WI38 (cell line): ENCODE results near the gene PLAGL1.

Experiments used
- H3K4me3 ChIP-seq: 2 replicates; pipeline ENCODE4 v1.5.1; 2011; ENCODE audit warnings: low read depth, mild to moderate bottlenecking, control low read depth, low read length
- CTCF ChIP-seq: IDR thresholded peaks from 2 replicates; pipeline ENCODE4 v1.5.1; 2012; ENCODE audit warnings: low read depth, mild to moderate bottlenecking, control low read depth, low read length

The PLAGL1 gene

GRCh38 chr6:143964674-143965081 is 43.4 kb downstream of the PLAGL1 start:
- H3K4me3 ChIP-seq: no peak overlapping the region
- no peak for TF ChIP-seq CTCF

GRCh38 chr6:143963158-143963919 is 44.7 kb downstream of the PLAGL1 start:
- TF ChIP-seq CTCF: no peak
- no peak overlapping the region for H3K4me3 ChIP-seq

GRCh38 chr6:143961886-143962878 is 45.9 kb downstream of the PLAGL1 start:
- TF ChIP-seq CTCF: 0 out of 2 replicates have a peak, but pooled peaks have one; percentile 8
- no peak overlapping the region for H3K4me3 ChIP-seq

GRCh38 chr6:143961066-143961465 is 47.0 kb downstream of the PLAGL1 start:
- TF ChIP-seq CTCF: no peak
- H3K4me3 ChIP-seq: no peak overlapping the region

GRCh38 chr6:143959927-143960326 is 48.1 kb downstream of the PLAGL1 start:
- TF ChIP-seq CTCF: no peak

GRCh38 chr6:143958839-143959399 is 49.1 kb downstream of the PLAGL1 start:
- no peak overlapping the region for H3K4me3 ChIP-seq
- TF ChIP-seq CTCF: no peak

More at GRCh38 chr6:143959927-143960326, 48.1 kb downstream of the PLAGL1 start:
- H3K4me3 ChIP-seq: no peak overlapping the region
